GM18867 (cell line): ENCODE data around the gene PLPP1.

Experiments used
- ATAC-seq: cut with Tn5 transposase; IDR thresholded peaks from one replicate; pipeline ENCODE4 v1.9.1; 2021; ENCODE audit warnings: mild to moderate bottlenecking, moderate library complexity; ENCODE audit not compliant: unreplicated experiment

PLPP1 gene

DNA sequence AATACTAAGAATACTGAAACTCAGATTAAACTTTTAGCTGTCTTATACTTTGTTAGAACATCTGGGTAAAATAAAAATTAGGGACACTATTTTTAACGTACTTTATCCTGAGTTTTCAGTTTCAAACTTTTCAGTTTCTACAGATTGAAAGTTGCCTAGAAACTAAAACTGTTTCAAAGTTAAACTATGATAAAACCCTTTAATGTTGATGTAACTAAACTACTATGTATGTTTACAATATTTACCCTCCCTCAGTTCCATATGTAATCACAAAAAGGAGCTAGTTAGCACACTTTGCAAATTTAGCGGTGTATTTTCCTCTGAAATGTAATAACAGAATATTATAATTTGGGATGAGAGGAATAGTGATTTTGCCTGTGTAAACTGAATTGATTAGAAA lies 121.1 kb downstream of the PLPP1 start:
- ATAC-seq, result no peak

DNA sequence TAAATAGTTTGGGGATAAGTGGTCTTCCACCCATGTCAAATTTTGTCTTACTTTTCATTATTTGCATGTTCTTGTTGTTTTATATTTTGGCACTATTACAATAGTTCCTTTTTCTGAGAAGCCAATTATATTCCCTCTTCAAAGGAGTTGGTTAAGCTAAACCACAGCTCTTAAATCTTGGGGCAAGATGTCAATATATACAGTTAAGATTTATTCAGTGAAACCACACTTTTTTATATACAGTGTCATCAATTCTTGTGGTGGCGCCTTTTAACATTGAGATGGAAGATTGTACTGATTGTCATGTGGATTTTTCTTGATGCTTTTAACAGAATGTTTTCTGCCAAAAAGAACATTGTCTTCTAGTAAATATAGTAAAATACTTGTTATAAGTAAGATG lies 122.9 kb downstream of the PLPP1 start:
- no peak for ATAC-seq

GRCh38 chr5:55410845-55411244 lies 123.9 kb downstream of the PLPP1 start:
- ATAC-seq, result no peak

DNA sequence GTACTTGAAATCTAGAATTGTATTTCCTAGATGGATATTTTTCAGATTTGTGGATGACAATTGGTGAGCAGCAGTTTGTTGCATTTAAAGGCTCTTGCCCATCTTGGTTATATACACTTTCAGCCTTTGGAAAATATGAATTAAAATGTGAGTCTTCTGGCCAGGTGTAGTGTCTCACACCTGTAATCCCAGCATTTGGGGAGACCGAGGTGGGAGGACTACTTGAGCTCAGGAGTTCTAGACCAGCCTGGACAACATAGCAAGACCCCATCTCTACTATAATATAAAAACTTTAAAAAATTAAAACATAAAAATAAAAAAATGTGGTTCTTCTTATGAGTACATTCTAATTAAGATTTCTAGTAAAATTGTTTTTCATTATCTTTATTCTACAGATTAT lies 125.0 kb downstream of the PLPP1 start:
- ATAC-seq, result no peak

- no peak for ATAC-seq
These were observed 126.8 kb downstream of the PLPP1 start for GRCh38 chr5:55407984-55408383.

DNA sequence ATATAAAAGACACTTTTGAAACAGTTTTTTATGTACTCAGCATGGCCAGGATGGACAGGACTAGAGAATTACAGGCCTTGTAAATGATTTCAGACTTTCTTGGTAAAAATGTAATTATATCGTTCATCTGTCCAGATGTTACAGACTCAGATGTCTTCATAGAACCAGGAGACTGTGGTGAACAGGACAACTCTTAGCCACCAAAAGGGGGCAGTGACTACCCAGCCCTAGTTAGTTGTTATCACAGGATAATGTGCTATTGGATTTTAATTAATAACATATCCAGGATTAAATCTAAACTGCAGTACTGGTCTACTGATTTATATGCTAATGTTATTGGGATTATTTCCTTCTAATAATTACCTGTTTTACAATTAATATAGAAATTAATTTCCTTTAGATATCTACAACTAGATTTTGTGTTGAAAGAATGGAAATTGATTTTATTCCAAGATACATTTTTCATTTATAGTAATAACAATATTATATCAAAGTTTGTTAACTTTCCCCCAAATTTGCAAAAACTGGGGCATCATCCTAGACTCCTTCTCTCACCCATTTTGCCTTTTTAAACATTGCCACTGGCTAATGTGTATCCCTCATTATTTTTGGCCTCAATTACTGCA lies 127.6 kb downstream of the PLPP1 start:
- ATAC-seq, result no peak

- ATAC-seq, result no peak
These were observed 128.5 kb downstream of the PLPP1 start for GRCh38 chr5:55406292-55406691.

DNA sequence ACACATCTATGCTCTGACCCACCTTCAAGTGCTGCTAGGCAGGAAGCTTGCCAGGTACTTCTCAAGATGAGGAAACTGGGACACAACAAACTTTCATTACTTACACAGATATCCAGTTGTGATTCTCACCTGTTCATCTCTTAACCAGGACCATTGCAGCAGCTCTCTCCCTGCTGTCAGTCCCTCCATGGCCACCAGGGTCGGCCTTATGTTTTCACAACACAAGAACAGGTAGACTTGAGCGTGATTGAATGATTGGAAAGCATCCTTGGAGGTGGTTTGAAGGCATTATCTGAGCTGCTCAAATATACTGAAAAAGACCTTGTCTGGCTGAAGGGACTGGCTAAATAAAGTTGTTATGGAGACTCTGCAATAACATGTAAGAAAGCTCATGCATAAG lies 132.6 kb downstream of the PLPP1 start:
- ATAC-seq, result no peak

DNA sequence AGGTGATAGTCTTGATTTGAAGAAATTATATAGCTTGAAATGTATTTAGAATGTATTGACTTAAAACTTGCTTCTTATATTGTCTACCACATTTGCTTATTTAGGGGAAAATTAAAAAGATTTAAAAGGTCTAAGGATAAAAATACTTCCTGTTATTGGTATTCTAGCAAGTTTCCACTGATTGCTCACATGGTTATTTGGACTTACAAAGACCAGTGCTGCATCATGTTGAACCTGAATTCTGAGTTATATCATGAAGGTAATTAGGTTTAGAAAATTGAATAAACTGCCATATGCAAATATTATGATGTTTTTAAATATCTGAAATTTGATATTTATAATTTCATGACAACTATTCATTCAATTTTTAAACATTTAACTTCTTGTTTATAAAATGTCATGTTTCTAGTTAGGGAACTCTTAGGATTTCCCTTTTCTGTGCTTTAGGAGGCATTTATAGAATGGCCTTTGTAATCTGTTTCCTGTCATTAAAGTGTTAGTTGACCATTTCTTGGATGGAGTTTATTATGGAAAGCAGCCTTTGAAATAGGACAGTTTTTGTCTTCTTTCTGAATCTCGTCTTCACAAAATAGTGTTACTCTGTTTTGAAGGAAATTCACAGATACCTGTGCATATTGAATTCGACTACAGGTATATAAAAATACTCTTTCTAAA lies 141.1 kb downstream of the PLPP1 start:
- ATAC-seq, result no peak

DNA sequence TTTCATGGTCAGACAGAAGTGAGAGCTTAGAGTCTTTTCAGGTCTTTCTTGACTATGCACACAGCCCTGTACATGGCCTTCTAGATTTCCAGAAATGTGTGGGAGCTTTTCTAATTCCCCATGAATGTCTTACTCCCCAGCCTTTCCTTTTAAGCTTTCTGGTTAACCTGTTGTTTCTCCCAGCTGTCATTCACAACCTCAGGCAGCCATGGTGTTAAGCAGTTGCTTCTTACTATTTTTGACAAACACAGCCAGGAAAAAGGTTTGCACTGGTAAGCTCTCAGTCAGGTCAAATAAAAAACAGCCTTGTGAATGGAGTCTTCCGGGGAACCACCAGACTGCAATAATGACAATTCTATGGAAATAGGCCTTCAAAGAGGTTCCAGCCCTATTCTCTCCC lies 142.1 kb downstream of the PLPP1 start:
- ATAC-seq, result no peak

DNA sequence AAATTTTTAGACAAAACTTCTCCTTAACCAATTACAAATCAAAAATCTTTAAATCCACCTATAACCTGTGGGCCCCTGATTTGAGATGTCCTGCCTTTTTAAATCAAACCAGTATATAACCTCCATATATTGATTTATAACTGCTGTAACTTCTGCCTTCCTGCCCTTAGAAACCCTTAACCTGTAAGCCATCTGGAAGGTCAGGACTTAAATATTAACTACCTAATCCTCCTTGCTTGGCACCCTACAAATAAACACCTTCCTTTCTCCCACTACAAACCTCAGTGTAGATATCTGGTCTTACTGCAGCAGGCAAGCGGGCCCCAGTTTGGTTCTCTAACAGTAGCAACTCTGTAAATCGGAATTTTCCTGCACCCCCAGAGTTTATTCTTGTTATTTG lies 143.1 kb downstream of the PLPP1 start:
- ATAC-seq, result no peak

GRCh38 chr5:55387865-55388264 lies 146.9 kb downstream of the PLPP1 start:
- ATAC-seq, result no peak

GRCh38 chr5:55386356-55386755 lies 148.4 kb downstream of the PLPP1 start:
- no peak for ATAC-seq

GRCh38 chr5:55385846-55386245 lies 148.9 kb downstream of the PLPP1 start:
- no peak for ATAC-seq

GRCh38 chr5:55385227-55385626 lies 149.5 kb downstream of the PLPP1 start:
- ATAC-seq, result no peak

DNA sequence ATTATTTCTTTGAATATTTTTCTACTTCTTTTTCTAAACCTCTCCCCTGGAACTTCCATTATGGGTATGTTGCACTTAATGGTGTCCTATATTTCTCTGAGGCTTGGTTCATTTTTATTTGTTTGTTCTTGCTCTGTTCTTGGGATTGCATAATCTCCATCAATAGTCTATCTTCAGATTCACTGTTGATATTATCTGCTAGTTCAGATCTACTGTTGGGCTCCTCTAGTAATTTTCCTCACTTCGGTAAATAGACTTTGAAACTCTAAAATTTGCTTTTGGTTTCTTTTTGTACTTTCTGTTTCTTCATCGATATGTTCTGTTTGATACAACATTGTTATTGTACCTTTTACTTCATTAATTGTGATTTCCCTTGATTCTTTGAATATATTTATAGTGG lies 150.7 kb downstream of the PLPP1 start:
- ATAC-seq, result no peak

DNA sequence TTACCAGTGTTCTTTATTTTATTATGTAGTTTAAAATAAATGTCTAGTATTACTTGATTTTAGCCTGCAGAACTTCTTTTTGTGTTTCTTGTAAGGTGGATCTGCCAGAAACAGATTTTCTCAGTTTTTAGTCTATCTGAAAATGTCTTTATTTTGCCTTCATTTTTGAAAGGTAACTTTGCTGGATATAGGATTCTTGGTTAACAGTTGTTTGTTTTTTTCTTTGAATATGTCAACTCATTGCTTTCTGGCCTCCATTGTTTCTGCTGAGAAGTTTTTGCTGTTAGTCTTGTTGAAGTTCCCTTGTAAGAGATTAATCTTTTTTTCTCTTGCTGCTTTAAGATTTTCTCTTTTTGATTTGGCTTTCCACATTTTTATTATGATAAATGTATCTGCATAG lies 151.5 kb downstream of the PLPP1 start:
- ATAC-seq, result no peak

DNA sequence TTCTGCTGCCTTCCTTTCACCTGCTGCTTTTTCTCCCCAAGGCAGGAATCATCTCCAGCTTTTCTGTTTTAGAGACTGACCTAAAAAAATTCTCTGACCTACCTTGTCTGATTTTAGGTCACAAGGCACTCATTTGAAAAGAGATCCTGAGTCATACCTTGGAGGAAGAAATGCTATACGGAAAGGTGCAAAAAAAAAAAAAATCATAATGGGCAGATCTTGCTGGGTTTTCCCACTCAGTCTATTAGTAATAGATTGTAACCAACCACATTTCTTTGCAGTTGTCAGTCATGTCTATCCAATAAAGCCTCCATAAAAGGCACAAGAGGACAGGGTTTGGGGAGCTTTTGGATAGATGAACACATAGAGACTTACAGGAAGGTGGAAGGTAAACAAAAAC lies 157.0 kb downstream of the PLPP1 start:
- no peak for ATAC-seq
